ENCODE results near the gene CENPS. TPM values are rescaled to one million over a fixed set of nuclear protein-coding genes. Genes with fewer than 3 reads are reported as not detected.
"Not testable (repeated sequence)": the region's sequence is repeated elsewhere in the genome, so short reads cannot be mapped to it uniquely, and the experiment has no call there.

Gene CENPS
- total and polyA plus RNA-seq, 2 donors = 13.5 to 17.2 TPM

GRCh38 chr1:10407201-10407600 is 23.0 kb upstream of the CENPS start:
- no peak overlapping the region for H3K4me3 ChIP-seq (ENCODE audit: low read length in 2 of 2)

GRCh38 chr1:10415211-10415930 is 14.9 kb upstream of the CENPS start:
- Histone ChIP-seq H3K27me3 (ENCODE audit: control insufficient read depth in 2 of 2, insufficient read depth in 1 of 2, low read length in 1 of 2) (no peaks in the 10 kb centered on the region), H3K27ac (ENCODE audit: low read depth in 1 of 2, low read length in 1 of 2) (peak overlapping the region in 1 of 2 donors; percentile 36), H3K4me3 (ENCODE audit: low read length in 2 of 2) (no peak overlapping the region), H3K36me3 (ENCODE audit: control insufficient read depth in 2 of 2, insufficient read depth in 2 of 2, low read length in 1 of 2) (peaks cover 60 to 70% of the 10 kb centered on the region in 2 donors), H3K4me1 (ENCODE audit: control insufficient read depth in 2 of 2, insufficient read depth in 2 of 2, low read length in 2 of 2) (no peaks in the 10 kb centered on the region), H3K9me3 (ENCODE audit: control insufficient read depth in 2 of 2, insufficient read depth in 1 of 2, low read length in 1 of 2) (peaks cover 0 to 2% of the 10 kb centered on the region in 2 donors)
- DNase-seq (ENCODE audit: low read depth in 6 of 9, low spot score in 9 of 9) = peak in 1 of 9 donors; percentile 24
- 38% methylated on average over 6 of the region's 6 CpGs for WGBS

More at GRCh38 chr1:10407201-10407600, 23.0 kb upstream of the CENPS start:
- Histone ChIP-seq H3K27me3 (ENCODE audit: control insufficient read depth in 2 of 2, insufficient read depth in 1 of 2, low read length in 1 of 2) (no peaks in the 10 kb centered on the region), H3K9me3 (ENCODE audit: control insufficient read depth in 2 of 2, insufficient read depth in 1 of 2, low read length in 1 of 2) (no peaks in the 10 kb centered on the region), H3K27ac (ENCODE audit: low read depth in 1 of 2, low read length in 1 of 2) (no peak overlapping the region), H3K4me1 (ENCODE audit: control insufficient read depth in 2 of 2, insufficient read depth in 2 of 2, low read length in 2 of 2) (no peaks in the 10 kb centered on the region), H3K36me3 (ENCODE audit: control insufficient read depth in 2 of 2, insufficient read depth in 2 of 2, low read length in 1 of 2) (peaks cover 70 to 84% of the 10 kb centered on the region in 2 donors)
- DNase-seq (ENCODE audit: low read depth in 6 of 9, low spot score in 9 of 9) = no peak
- 98% methylated on average over 2 of the region's 2 CpGs for WGBS

DNA sequence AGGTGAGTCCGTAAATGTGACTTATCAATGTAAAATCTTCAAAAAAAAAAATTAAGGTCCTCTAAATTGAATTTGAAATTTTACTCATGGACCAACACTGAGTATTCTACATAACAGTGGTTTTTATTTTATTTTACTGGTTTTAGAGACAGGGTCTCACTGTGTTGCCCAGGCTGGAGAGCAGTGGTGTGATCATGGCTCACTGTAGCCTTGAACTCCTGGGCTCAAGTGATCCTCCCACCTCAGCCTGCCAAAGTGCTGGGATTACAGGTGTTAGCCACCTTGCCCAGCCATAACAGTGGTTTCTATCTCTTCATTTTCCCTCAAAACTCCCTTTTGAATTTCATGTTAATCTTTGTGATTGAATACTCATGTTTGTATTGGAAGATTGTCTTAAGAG is 14.3 kb upstream of the CENPS start:
- H3K36me3 ChIP-seq (ENCODE audit: control insufficient read depth in 2 of 2, insufficient read depth in 2 of 2, low read length in 1 of 2) = peaks cover 64 to 68% of the 10 kb centered on the region in 2 donors
- H3K4me1 ChIP-seq (ENCODE audit: control insufficient read depth in 2 of 2, insufficient read depth in 2 of 2, low read length in 2 of 2) = not testable (repeated sequence)

GRCh38 chr1:10418741-10419140 is 11.5 kb upstream of the CENPS start:
- WGBS = 99% methylated on average over 8 of the region's 8 CpGs
- H3K27me3 ChIP-seq (ENCODE audit: control insufficient read depth in 2 of 2, insufficient read depth in 1 of 2, low read length in 1 of 2); H3K27ac ChIP-seq (ENCODE audit: low read depth in 1 of 2, low read length in 1 of 2); DNase-seq (ENCODE audit: low read depth in 6 of 9, low spot score in 9 of 9); H3K9me3 ChIP-seq (ENCODE audit: control insufficient read depth in 2 of 2, insufficient read depth in 1 of 2, low read length in 1 of 2); H3K4me3 ChIP-seq (ENCODE audit: low read length in 2 of 2); H3K4me1 ChIP-seq (ENCODE audit: control insufficient read depth in 2 of 2, insufficient read depth in 2 of 2, low read length in 2 of 2): not testable (repeated sequence)
- H3K36me3 ChIP-seq (ENCODE audit: control insufficient read depth in 2 of 2, insufficient read depth in 2 of 2, low read length in 1 of 2) = peaks cover 51 to 56% of the 10 kb centered on the region in 2 donors

More for the DNA sequence above, 14.3 kb upstream of the CENPS start:
- not testable (repeated sequence) for H3K27me3 ChIP-seq (ENCODE audit: control insufficient read depth in 2 of 2, insufficient read depth in 1 of 2, low read length in 1 of 2); DNase-seq (ENCODE audit: low read depth in 6 of 9, low spot score in 9 of 9); H3K9me3 ChIP-seq (ENCODE audit: control insufficient read depth in 2 of 2, insufficient read depth in 1 of 2, low read length in 1 of 2); H3K4me3 ChIP-seq (ENCODE audit: low read length in 2 of 2); H3K27ac ChIP-seq (ENCODE audit: low read depth in 1 of 2, low read length in 1 of 2)
- WGBS = 97% methylated on average over 1 of the region's 1 CpG

DNA sequence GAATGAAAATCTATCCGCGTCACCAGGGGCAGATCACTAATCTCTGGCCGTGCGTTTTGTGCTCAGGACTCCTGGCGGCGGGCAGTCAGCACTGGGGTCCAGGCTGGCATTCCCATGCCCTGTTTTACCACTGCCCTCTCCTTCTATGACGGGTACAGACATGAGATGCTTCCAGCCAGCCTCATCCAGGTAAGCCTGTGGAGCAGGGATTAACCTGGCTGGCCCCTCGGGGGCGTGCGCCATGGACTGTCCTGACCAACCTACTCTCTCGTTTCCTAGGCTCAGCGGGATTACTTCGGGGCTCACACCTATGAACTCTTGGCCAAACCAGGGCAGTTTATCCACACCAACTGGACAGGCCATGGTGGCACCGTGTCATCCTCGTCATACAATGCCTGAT is 10.9 kb upstream of the CENPS start:
- DNase-seq (ENCODE audit: low read depth in 6 of 9, low spot score in 9 of 9) = no peak
- 99% methylated on average over 15 of the region's 15 CpGs for WGBS
- no peak overlapping the region for H3K27ac ChIP-seq (ENCODE audit: low read depth in 1 of 2, low read length in 1 of 2)

GRCh38 chr1:10421637-10422036 is 8.6 kb upstream of the CENPS start:
- H3K4me1 ChIP-seq (ENCODE audit: control insufficient read depth in 2 of 2, insufficient read depth in 2 of 2, low read length in 2 of 2) = no peaks in the 10 kb centered on the region
- WGBS = 98% methylated on average over 5 of the region's 5 CpGs
- H3K4me3 ChIP-seq (ENCODE audit: low read length in 2 of 2) = no peak overlapping the region
- no peak overlapping the region for H3K27ac ChIP-seq (ENCODE audit: low read depth in 1 of 2, low read length in 1 of 2)
- H3K27me3 ChIP-seq (ENCODE audit: control insufficient read depth in 2 of 2, insufficient read depth in 1 of 2, low read length in 1 of 2) = no peaks in the 10 kb centered on the region
- no peaks in the 10 kb centered on the region for H3K9me3 ChIP-seq (ENCODE audit: control insufficient read depth in 2 of 2, insufficient read depth in 1 of 2, low read length in 1 of 2)
- H3K36me3 ChIP-seq (ENCODE audit: control insufficient read depth in 2 of 2, insufficient read depth in 2 of 2, low read length in 1 of 2) = peaks cover 32 to 46% of the 10 kb centered on the region in 2 donors
- no peak for DNase-seq (ENCODE audit: low read depth in 6 of 9, low spot score in 9 of 9)

More for the DNA sequence above, 10.9 kb upstream of the CENPS start:
- Histone ChIP-seq H3K27me3 (ENCODE audit: control insufficient read depth in 2 of 2, insufficient read depth in 1 of 2, low read length in 1 of 2) (no peaks in the 10 kb centered on the region), H3K9me3 (ENCODE audit: control insufficient read depth in 2 of 2, insufficient read depth in 1 of 2, low read length in 1 of 2) (no peaks in the 10 kb centered on the region), H3K4me3 (ENCODE audit: low read length in 2 of 2) (no peak overlapping the region), H3K4me1 (ENCODE audit: control insufficient read depth in 2 of 2, insufficient read depth in 2 of 2, low read length in 2 of 2) (no peaks in the 10 kb centered on the region), H3K36me3 (ENCODE audit: control insufficient read depth in 2 of 2, insufficient read depth in 2 of 2, low read length in 1 of 2) (peaks cover 47 to 54% of the 10 kb centered on the region in 2 donors)

- Histone ChIP-seq H3K9me3 (ENCODE audit: control insufficient read depth in 2 of 2, insufficient read depth in 1 of 2, low read length in 1 of 2) (no peaks in the 10 kb centered on the region), H3K27ac (ENCODE audit: low read depth in 1 of 2, low read length in 1 of 2) (no peak overlapping the region), H3K4me3 (ENCODE audit: low read length in 2 of 2) (no peak overlapping the region), H3K4me1 (ENCODE audit: control insufficient read depth in 2 of 2, insufficient read depth in 2 of 2, low read length in 2 of 2) (peaks cover 0 to 5% of the 10 kb centered on the region in 2 donors), H3K27me3 (ENCODE audit: control insufficient read depth in 2 of 2, insufficient read depth in 1 of 2, low read length in 1 of 2) (no peaks in the 10 kb centered on the region), H3K36me3 (ENCODE audit: control insufficient read depth in 2 of 2, insufficient read depth in 2 of 2, low read length in 1 of 2) (peaks cover 21 to 25% of the 10 kb centered on the region in 2 donors)
- 96% methylated on average over 9 of the region's 9 CpGs for WGBS
- DNase-seq (ENCODE audit: low read depth in 6 of 9, low spot score in 9 of 9) = no peak
Observed at GRCh38 chr1:10424034-10424433, 6.2 kb upstream of the CENPS start.

DNA sequence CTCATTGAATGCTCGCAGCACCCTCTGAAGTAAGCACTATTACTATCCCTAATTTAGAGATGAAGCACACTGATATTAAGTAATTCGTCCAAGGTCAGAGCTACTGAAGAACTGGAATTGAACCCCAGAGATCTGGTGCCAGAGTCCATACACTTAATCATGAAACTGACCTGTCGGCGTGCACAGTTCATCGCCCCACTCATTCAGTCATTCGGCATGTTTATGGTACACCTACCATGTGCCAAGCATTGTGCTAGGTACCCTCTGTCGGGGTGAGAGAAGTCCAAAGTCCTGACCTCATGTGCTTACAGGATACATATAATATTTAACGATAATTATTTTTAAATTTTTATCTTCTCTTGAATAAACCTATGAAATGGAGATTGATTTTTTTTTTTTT is 5.6 kb upstream of the CENPS start:
- 98% methylated on average over 8 of the region's 8 CpGs for WGBS
- Histone ChIP-seq H3K4me3 (ENCODE audit: low read length in 2 of 2) (no peak overlapping the region), H3K9me3 (ENCODE audit: control insufficient read depth in 2 of 2, insufficient read depth in 1 of 2, low read length in 1 of 2) (no peaks in the 10 kb centered on the region), H3K27ac (ENCODE audit: low read depth in 1 of 2, low read length in 1 of 2) (no peak overlapping the region), H3K27me3 (ENCODE audit: control insufficient read depth in 2 of 2, insufficient read depth in 1 of 2, low read length in 1 of 2) (no peaks in the 10 kb centered on the region), H3K36me3 (ENCODE audit: control insufficient read depth in 2 of 2, insufficient read depth in 2 of 2, low read length in 1 of 2) (peaks cover 15 to 19% of the 10 kb centered on the region in 2 donors), H3K4me1 (ENCODE audit: control insufficient read depth in 2 of 2, insufficient read depth in 2 of 2, low read length in 2 of 2) (peaks cover under 1 to 6% of the 10 kb centered on the region in 2 donors)
- no peak for DNase-seq (ENCODE audit: low read depth in 6 of 9, low spot score in 9 of 9)

GRCh38 chr1:10425826-10426534 is 4.3 kb upstream of the CENPS start:
- DNase-seq (ENCODE audit: low read depth in 6 of 9, low spot score in 9 of 9); H3K27ac ChIP-seq (ENCODE audit: low read depth in 1 of 2, low read length in 1 of 2); H3K27me3 ChIP-seq (ENCODE audit: control insufficient read depth in 2 of 2, insufficient read depth in 1 of 2, low read length in 1 of 2); H3K36me3 ChIP-seq (ENCODE audit: control insufficient read depth in 2 of 2, insufficient read depth in 2 of 2, low read length in 1 of 2); H3K9me3 ChIP-seq (ENCODE audit: control insufficient read depth in 2 of 2, insufficient read depth in 1 of 2, low read length in 1 of 2); H3K4me3 ChIP-seq (ENCODE audit: low read length in 2 of 2): not testable (repeated sequence)
- 94% methylated on average over 21 of the region's 21 CpGs for WGBS
- peaks cover 3 to 13% of the 10 kb centered on the region in 2 donors for H3K4me1 ChIP-seq (ENCODE audit: control insufficient read depth in 2 of 2, insufficient read depth in 2 of 2, low read length in 2 of 2)
